GM12874 (cell line): Measurements from ENCODE around the gene PTPN4.

ENCODE experiments used
- TF ChIP-seq, protein P1 (sequence below): IDR thresholded peaks from 2 replicates; pipeline ENCODE4 v1.5.1; 2011; ENCODE audit warnings: low read depth, mild to moderate bottlenecking, control low read depth, low read length, moderate library complexity; ENCODE audit not compliant: insufficient read depth

Gene PTPN4

DNA sequence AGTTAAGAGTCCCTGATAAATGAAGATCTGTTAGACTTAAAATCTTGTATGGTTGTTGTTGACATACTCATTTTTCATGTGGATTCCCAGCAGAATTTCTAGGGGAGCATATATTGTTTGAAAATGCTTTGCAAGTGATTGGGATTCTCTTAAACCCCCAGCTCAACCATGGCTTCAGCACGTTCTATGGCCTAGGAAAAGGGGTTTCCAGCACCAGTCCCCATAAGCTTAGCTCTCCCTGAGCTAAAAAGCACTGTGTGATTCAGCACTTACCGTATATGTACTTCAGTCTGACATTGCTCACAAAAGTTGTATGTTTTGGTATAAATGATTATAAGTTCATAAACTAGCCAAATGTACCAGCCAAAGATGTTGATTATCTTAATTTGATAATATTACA is 173.1 kb downstream of the PTPN4 start:
- TF ChIP-seq, protein P1, sequence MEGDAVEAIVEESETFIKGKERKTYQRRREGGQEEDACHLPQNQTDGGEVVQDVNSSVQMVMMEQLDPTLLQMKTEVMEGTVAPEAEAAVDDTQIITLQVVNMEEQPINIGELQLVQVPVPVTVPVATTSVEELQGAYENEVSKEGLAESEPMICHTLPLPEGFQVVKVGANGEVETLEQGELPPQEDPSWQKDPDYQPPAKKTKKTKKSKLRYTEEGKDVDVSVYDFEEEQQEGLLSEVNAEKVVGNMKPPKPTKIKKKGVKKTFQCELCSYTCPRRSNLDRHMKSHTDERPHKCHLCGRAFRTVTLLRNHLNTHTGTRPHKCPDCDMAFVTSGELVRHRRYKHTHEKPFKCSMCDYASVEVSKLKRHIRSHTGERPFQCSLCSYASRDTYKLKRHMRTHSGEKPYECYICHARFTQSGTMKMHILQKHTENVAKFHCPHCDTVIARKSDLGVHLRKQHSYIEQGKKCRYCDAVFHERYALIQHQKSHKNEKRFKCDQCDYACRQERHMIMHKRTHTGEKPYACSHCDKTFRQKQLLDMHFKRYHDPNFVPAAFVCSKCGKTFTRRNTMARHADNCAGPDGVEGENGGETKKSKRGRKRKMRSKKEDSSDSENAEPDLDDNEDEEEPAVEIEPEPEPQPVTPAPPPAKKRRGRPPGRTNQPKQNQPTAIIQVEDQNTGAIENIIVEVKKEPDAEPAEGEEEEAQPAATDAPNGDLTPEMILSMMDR, result no peak

DNA sequence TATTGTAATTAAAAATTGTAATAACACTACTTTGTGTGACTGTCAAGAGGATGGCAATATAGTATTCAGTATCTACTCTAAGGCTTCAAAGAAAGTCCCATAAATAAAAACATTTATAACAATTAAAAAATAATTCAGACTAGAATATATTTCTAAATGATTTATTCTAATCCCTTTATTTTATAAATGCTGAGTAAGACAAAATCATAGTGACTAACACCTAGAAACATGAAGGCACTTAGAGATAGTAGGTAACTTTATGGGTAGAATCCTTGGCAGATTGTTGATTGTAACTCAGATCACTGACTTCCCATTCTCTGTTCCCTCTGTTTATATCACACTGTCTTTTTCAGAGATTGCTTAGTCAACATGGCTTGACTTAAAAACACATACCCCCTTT is 174.6 kb downstream of the PTPN4 start:
- TF ChIP-seq, protein P1, result no peak

DNA sequence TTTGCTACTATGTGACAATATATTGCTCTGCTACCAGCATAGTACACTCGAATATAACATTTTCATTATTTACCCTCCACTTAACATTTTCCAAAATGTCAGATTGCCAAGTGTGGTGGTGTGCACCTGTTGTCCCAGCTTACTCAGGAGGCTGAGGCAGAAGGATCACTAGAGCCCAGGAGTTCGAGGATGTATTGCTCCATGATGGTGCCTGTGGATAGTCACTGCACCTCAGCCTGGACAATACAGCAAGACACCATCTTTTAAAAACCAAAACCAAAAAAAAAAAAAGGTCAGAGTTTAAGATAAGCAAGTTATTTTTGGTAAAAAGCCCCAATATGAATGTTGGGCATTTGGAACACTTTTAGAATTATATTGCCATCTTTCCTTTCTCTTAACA is 178.0 kb downstream of the PTPN4 start:
- TF ChIP-seq, protein P1, result no peak

DNA sequence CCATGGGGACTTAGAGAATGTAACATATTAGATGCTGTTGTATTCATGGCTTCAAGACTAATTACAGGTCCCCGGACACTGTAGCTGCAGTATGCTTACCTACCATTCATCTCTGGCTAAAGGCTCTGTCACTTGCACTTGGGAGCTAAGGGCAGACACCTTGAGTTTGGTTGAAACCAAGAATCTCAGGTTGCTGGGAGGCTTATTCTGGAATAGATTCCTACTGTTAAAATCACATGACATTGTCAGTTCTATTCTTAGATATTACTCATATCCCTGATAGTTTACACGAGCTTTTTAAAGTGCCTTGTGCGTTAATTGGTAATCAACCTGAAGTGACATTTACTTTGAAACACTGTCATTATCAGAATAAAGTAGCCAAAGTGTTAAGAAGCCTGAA is 180.2 kb downstream of the PTPN4 start:
- TF ChIP-seq, protein P1, result no peak

DNA sequence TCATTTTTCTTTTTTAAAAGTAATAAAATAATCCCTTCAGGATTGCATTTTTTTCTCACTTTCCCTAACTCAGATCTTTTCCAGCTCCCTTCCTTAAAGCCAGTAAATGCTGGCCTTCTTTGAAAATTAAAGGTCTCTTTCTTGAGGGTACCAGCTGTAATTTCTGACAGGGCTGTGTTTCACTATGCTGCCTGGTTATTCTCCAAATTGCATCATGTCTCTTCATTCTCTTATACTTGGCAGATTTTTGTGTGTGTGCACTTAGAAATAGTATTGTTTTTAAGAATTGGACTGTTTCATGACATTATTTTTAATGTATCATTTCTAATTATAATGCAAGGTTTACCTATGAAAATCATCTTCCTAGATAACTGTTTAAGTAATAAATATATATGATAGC is 181.1 kb downstream of the PTPN4 start:
- TF ChIP-seq, protein P1, result no peak

DNA sequence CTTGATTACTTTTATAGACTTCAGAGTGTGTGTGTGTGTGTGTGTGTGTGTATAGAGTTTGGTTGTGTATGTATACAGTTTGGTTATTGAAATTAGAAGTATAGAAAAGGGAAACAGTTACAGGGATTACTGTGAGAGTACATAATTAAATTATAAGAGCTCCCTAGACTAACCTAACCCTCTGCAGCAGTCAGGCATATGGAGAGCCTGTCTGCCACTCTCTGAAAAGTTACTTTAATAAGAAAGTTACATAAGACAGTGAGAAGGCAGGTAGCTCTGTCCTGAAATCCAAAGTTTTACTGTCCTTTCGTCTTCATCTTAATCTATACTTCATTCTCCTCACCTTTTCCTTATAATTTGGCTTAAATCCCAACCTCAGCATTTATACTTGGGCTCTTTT is 181.7 kb downstream of the PTPN4 start:
- TF ChIP-seq, protein P1, result no peak

DNA sequence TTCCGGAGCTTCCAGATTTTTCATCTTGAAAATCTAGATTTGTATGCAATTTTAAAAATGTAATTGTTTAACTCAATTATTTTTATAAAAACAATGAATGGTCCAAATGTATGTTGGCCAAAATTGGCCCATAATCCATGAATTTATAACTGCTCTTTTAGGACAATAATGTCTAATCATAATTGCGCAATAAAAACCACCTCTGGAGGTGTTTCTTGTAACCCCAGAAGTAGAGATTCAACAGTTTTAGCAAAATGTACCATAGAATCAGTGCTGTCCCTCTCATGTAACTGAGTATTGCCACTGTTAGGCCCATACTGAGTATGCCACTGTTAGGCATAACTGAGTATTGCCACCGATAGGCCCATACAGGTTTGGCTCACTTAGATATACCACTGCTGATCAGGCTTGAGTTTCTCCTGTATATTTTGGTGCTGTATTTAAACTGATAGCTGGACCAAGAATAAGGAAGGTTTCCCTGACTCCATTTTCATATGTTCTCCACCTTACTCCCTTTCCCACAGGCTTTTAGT is 182.3 kb downstream of the PTPN4 start:
- TF ChIP-seq, protein P1, result no peak
